Thyroid gland (tissue), 4 donors: ENCODE measurements around the gene GPC6.

Source experiments
- CTCF ChIP-seq, 6 experiments: fragments of 200-600 bp in 3 of 6; fragments of 450-650 bp in 3 of 6; sonication (generic) in 3 of 6; IDR thresholded peaks; one replicate each; pipeline ENCODE4 v1.5.1; 2016 to 2019; ENCODE audit warnings: antibody characterized with exemption in 6 of 6, mild to moderate bottlenecking in 2 of 6, inconsistent platforms in 1 of 6, moderate library complexity in 1 of 6
- POLR2A ChIP-seq, 2 donors: fragments of 450-650 bp; IDR thresholded peaks; one replicate each; pipeline ENCODE4 v1.6.1; 2017; ENCODE audit warnings: antibody characterized with exemption in 2 of 2, mild to moderate bottlenecking in 2 of 2, moderate library complexity in 1 of 2

- TF ChIP-seq CTCF (IDR thresholded peaks at IDR 0.05) (no peak), POLR2A (IDR thresholded peaks at IDR 0.05) (no peak)
Measured at GRCh38 chr13:93926425-93926824, 699.8 kb downstream of the GPC6 start.
